ENCODE measurements around the gene TSHZ2. TPM values are rescaled to one million over a fixed set of nuclear protein-coding genes. Genes with fewer than 3 reads are reported as not detected.

The TSHZ2 gene
- total RNA-seq, 1 donor from 2014 or later, result 5.2 TPM

DNA sequence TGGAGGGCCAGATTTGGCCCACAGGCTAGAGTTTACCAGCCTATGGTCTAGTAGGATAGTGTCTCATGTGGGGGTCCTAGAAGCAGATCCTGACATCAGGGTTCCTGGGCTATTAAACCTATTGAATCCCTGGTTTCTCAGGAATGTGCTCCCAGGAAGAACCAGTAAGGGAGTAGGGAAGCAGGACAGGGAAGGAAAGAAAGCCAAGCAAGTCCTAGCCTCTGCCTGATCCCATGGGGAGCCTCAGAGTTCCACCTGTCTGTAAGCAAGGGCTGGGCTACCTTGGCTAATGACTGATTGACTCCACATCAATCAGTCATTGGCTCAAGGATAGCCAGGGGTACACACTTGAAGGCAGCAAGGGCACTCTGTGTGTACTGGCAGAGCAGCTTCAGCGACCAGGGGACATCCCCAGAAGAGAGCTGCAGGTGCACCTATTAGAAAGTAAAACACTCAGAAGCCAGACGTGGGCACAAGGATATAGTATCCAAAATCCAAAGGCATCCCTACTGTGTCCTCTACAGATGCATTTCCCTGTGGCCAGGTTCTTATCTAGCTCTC is 309.5 kb downstream of the TSHZ2 start:
- Histone ChIP-seq H3K4me3 (no peak overlapping the region), H3K27me3 (no peaks in the 10 kb centered on the region), H3K9me3 (no peaks in the 10 kb centered on the region), H3K4me1 (no peaks in the 10 kb centered on the region), H3K36me3 (no peaks in the 10 kb centered on the region), H3K27ac (no peak overlapping the region)
- DNase-seq (no peak), ATAC-seq (no peak)
- TF ChIP-seq, protein P1, sequence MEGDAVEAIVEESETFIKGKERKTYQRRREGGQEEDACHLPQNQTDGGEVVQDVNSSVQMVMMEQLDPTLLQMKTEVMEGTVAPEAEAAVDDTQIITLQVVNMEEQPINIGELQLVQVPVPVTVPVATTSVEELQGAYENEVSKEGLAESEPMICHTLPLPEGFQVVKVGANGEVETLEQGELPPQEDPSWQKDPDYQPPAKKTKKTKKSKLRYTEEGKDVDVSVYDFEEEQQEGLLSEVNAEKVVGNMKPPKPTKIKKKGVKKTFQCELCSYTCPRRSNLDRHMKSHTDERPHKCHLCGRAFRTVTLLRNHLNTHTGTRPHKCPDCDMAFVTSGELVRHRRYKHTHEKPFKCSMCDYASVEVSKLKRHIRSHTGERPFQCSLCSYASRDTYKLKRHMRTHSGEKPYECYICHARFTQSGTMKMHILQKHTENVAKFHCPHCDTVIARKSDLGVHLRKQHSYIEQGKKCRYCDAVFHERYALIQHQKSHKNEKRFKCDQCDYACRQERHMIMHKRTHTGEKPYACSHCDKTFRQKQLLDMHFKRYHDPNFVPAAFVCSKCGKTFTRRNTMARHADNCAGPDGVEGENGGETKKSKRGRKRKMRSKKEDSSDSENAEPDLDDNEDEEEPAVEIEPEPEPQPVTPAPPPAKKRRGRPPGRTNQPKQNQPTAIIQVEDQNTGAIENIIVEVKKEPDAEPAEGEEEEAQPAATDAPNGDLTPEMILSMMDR (IDR thresholded peaks at IDR 0.05), result no peak
- intact Hi-C loops (cut with DNase I), result no loop called here

DNA sequence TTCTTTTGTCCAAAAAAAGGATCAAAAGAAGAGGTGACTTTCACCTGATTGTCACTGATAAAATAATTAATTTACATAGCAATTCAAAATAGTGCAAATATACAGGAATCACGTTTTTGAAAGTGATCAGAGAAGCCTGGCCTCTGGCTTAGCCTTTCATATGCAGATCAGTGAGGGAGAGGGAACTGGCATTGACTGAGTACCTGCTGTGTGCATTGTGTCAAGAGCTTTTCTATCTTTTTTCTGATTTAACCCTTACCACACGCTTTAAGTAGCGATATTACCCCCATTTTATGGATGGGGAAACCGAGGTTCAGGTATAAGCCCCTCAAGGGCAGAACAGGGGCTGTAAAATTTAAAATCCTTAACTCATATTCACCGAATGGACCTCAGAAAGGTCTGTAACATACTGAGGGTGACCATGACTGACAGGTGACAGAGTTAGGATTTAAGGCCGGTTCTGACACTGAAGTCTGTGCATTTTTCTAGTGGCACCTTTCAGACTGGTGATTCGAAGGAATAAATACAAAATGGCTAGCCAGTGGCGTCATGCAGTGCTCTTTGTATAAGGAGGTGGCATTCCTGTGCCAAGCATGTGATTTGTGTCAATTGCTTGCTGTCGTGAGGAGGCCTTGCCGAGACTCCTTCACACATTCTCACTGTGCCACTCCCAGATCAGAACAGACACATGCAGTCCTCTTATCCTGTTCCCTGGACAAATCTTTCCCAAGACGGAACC is 310.2 kb downstream of the TSHZ2 start:
- ATAC-seq, result no peak
- DNase-seq, result no peak
- H3K9me3 ChIP-seq, result no peaks in the 10 kb centered on the region
- TF ChIP-seq, protein P1 (IDR thresholded peaks at IDR 0.05), result no peak
- H3K27me3 ChIP-seq, result no peaks in the 10 kb centered on the region
- H3K4me1 ChIP-seq, result no peaks in the 10 kb centered on the region
- no peak overlapping the region for H3K27ac ChIP-seq
- intact Hi-C loops (cut with DNase I), result no loop called here
- H3K36me3 ChIP-seq, result no peaks in the 10 kb centered on the region
- no peak overlapping the region for H3K4me3 ChIP-seq

DNA sequence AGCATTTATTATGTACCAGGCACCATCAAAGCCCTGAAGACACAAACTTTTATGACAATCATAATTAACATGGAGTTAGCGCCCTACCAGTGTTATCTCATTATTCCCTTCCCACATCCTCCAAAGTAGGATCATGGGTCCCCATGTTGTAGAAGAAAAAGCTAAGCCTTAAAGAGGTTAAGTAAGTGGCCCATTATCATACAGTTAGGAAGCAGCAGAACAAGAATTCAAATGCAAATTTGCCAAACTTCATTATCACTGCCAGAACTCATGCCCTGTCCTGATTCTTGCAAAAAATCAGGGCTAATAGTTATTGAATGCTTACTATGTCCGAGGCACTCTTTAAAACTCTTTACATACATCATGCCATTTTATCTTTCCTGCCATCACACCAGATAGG is 310.9 kb downstream of the TSHZ2 start:
- TF ChIP-seq, protein P1 (IDR thresholded peaks at IDR 0.05), result no peak

DNA sequence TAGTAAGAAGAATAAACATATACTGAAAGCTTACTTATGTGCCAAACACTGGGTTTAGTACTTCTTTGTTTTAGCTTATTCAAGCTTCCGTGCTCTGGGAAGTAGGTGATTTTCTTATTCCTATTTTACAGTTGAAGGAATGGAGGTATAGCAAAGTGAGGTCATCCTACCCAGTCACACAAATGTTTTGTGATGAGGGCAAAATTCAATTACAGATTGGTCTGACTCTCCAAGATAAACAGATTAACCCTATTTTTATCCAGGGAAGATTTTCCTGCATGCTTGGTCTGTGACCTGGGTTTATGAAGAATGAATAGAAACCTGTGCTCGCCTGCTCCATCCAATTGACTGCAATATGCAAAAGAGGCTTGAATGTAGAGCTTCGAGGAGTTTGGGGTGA is 311.4 kb downstream of the TSHZ2 start:
- Histone ChIP-seq H3K27me3 (no peaks in the 10 kb centered on the region), H3K4me3 (no peak overlapping the region), H3K4me1 (no peaks in the 10 kb centered on the region), H3K36me3 (no peaks in the 10 kb centered on the region), H3K9me3 (no peaks in the 10 kb centered on the region), H3K27ac (no peak overlapping the region)
- TF ChIP-seq, protein P1 (IDR thresholded peaks at IDR 0.05), result no peak
- ATAC-seq (no peak), DNase-seq (no peak)
- intact Hi-C loops (cut with DNase I), result no loop called here

More for the DNA sequence above, 310.9 kb downstream of the TSHZ2 start:
- no peak overlapping the region for H3K27ac ChIP-seq
- H3K4me1 ChIP-seq, result no peaks in the 10 kb centered on the region
- no peak overlapping the region for H3K4me3 ChIP-seq
- intact Hi-C loops (cut with DNase I), result no loop called here
- no peak for DNase-seq
- no peaks in the 10 kb centered on the region for H3K9me3 ChIP-seq
- no peak for ATAC-seq
- H3K36me3 ChIP-seq, result no peaks in the 10 kb centered on the region
- no peaks in the 10 kb centered on the region for H3K27me3 ChIP-seq

DNA sequence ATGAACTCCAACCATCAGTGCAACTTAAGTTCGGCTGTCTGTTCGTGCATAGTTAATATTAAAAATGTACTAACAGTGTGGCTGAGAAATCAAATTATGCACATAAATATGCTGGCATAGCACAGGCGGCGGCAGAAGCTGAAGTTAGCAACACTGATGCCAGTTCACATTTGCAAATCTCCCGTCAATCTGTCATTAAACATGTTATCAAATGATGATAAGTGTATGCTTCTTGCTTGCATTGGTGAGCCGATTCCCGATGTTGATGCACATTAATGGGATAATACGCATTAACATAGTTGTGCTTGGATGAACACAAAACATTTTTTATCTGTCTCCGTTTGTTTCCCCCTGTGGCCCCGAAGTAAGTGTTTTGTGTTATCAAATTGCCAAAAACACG is 312.1 kb downstream of the TSHZ2 start:
- TF ChIP-seq, protein P1 (IDR thresholded peaks at IDR 0.05), result no peak
- Histone ChIP-seq H3K27ac (no peak overlapping the region), H3K9me3 (no peaks in the 10 kb centered on the region), H3K4me3 (no peak overlapping the region), H3K27me3 (no peaks in the 10 kb centered on the region), H3K36me3 (no peaks in the 10 kb centered on the region), H3K4me1 (no peaks in the 10 kb centered on the region)
- intact Hi-C loops (cut with DNase I), result no loop called here
- no peak for ATAC-seq
- DNase-seq, result no peak

All from upper lobe of right lung (tissue), 1 donor.